C4-2B (cell line): ENCODE data around the gene AFF2.

Source experiments
- H3K27ac ChIP-seq: fragments of 450-650 bp; 2 replicates; pipeline ENCODE4 v1.5.1; 2017
- ZFX ChIP-seq: fragments of 450-650 bp; IDR thresholded peaks from 2 replicates; pipeline ENCODE4 v1.6.1; 2017
- TF ChIP-seq, protein P1 (sequence below): fragments of 450-650 bp; conservative IDR thresholded peaks from 2 replicates; pipeline ENCODE4 v1.5.1; 2017; ENCODE audit warnings: mild to moderate bottlenecking

AFF2 gene

DNA sequence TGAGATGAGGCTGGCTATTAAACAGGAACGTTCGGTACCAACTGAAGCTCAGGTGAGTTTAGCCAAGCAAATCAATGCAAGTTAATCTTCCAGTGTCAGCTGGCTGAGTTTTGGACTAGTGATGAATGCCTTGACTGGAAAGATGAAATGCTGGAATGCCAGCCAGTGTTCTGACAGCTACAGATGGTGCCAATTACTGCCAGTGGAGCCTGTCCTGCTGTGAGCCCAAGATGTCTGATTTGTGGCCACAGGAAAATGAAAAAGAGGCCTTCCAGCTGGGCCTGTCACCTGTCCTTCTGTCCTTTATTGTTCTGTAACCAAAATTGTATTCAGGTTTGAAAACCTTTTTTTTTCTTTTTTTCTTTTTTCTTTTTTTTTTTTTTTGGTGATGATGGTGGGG lies 223.1 kb downstream of the AFF2 start:
- H3K27ac ChIP-seq: no peak overlapping the region
- TF ChIP-seq ZFX: no peak
- TF ChIP-seq, protein P1, sequence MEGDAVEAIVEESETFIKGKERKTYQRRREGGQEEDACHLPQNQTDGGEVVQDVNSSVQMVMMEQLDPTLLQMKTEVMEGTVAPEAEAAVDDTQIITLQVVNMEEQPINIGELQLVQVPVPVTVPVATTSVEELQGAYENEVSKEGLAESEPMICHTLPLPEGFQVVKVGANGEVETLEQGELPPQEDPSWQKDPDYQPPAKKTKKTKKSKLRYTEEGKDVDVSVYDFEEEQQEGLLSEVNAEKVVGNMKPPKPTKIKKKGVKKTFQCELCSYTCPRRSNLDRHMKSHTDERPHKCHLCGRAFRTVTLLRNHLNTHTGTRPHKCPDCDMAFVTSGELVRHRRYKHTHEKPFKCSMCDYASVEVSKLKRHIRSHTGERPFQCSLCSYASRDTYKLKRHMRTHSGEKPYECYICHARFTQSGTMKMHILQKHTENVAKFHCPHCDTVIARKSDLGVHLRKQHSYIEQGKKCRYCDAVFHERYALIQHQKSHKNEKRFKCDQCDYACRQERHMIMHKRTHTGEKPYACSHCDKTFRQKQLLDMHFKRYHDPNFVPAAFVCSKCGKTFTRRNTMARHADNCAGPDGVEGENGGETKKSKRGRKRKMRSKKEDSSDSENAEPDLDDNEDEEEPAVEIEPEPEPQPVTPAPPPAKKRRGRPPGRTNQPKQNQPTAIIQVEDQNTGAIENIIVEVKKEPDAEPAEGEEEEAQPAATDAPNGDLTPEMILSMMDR: no peak

DNA sequence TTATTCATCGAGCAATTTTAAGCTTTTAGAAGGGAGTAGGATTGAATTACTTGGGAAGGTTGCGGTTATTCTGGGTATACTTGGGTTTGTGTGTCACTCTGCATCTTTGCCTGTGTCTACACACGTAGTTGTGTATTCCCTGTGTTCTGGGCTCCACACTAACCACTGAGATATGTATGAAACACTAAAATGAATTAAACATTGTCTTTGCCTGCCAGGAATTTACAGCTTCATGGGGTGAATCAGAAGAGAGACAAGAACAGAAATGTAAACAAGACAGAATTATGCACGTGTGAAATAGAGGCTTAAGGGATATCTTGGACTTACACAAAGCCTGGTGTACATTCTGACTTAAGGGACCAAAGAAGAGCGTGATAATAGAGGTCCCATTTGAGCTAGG lies 228.5 kb downstream of the AFF2 start:
- H3K27ac ChIP-seq: no peak overlapping the region
- no peak for TF ChIP-seq ZFX
- TF ChIP-seq, protein P1: no peak

DNA sequence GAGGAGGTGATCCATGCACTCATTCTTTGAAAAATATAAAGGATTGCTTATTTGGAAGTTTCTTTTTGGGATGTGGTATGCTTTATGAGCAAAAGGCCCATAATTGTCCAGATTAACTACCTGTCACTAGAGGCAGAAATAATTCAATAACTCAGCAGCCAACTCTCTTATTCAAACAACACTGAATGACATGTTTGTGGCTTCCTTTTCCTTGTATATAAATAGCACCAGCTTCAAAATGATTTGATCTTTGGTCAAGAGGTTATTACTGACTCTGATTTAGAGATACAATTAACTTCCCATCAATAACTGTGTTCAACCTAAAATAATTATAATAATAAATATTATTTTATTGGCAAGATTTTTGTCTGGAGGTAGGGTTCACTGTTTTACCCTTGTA lies 232.3 kb downstream of the AFF2 start:
- TF ChIP-seq, protein P1: no peak
- TF ChIP-seq ZFX: no peak
- H3K27ac ChIP-seq: no peak overlapping the region

DNA sequence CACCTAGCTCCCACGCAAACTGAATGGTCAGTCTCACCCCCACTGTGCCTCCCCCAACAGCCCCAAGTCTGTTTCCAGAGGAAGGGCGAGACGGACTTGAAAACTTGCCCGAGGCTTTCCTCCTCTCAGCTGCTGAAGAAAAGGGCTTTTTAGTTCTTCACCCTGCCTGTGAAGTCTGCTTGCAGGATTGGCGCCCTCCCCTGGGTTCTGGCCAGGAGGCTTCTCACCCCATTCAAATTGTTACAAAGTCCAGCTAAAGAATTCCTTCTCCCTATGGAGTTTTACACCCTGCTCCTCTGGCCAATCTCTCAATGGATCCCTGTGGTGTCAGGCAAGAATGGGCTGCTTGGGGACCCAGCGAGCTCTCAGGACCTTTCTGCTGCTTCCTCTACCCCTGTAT lies 241.0 kb downstream of the AFF2 start:
- no peak overlapping the region for H3K27ac ChIP-seq
- TF ChIP-seq ZFX: no peak
- TF ChIP-seq, protein P1: no peak

DNA sequence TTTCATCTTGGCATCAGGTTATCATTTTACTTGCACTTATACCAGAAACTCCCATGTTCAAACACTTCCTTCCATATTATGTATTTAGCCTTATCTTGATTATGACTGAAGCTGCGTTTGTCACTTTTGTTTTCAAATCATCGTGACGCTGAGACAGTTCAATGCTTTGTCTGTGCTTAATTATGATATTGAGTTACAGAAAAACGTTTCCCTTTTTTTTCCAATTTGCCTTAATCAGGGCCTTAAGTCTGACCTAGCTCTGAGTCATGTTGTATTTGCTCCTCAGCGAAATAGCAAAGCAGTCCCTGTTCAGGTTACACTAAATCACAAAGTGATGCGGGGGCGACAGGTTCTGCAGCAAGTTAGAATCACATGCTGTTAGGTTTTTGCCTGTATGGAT lies 254.7 kb downstream of the AFF2 start:
- H3K27ac ChIP-seq: no peak overlapping the region
- TF ChIP-seq, protein P1: no peak
- no peak for TF ChIP-seq ZFX

DNA sequence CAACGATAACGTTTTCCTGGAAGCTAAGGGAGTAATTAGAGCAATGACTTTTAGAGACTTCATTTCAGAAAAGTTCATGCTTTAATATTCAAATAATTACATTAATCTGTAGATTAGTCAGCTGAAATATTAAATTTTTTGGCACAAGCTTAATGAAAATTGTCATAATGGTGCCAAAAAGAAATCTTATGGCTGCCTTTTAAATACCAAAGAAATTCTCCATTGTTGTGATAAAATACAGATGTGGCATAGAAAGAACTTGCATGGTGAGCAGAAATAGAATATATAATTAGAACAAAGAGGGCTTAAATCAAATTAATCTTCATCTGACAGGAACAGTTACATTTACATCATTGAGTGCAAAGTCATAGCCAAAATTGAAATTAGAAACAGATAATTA lies 263.5 kb downstream of the AFF2 start:
- TF ChIP-seq, protein P1: no peak
- no peak for TF ChIP-seq ZFX
- H3K27ac ChIP-seq: no peak overlapping the region

DNA sequence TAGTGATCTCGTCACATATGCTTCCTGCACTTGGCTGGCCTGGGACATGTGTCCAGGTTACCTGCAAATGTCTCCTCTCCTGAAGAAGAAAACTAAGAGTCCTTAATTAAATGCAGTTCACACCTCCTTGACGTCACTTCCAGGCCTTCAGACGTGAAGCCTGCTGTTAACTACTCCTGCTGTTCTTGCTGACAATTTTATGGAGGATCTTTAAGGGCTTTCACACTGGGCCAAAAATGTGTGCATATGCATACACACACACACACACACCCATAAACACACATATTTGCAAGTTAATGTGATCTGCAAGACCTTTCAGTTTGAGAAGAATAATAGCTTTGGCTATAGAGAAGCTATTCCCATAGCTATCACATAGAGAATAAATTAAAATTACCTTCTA lies 267.9 kb downstream of the AFF2 start:
- TF ChIP-seq, protein P1: no peak
- TF ChIP-seq ZFX: no peak
- H3K27ac ChIP-seq: no peak overlapping the region
